HG03280 (cell line): Measurements from ENCODE around the gene STK16.

ENCODE experiments used
- ATAC-seq: cut with Tn5 transposase; IDR thresholded peaks from one replicate; pipeline ENCODE4 v1.9.1; 2021; ENCODE audit warnings: mild to moderate bottlenecking, moderate library complexity; ENCODE audit not compliant: unreplicated experiment

The STK16 gene

DNA sequence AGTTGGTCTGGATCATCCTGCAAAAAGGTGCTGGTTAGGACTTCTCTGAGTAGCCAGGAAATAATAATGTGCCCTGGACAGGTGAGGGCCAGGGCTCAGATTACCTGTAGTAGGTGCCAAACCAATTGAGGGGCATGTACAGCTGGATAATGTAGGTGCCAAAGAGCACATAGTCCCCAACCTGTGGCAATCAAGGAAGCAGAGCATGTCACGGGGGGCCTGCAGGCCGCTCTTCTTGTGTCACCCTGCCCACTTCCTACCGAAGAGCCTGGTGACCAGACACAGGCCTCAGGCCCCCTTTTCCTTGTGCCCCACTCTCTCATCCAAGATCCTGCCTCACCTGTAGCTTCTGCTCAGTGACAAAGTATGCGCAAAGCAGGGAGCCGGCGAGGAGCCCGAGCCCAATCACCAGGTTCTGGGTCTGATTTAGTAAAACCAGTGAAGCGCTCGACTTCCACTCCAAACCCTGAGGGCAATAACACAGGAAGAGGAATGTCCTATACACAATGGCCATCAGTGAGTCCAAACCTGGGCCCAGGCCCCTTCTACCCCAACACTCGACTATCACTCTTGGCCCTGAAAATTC lies 31.7 kb upstream of the STK16 start:
- no peak for ATAC-seq

DNA sequence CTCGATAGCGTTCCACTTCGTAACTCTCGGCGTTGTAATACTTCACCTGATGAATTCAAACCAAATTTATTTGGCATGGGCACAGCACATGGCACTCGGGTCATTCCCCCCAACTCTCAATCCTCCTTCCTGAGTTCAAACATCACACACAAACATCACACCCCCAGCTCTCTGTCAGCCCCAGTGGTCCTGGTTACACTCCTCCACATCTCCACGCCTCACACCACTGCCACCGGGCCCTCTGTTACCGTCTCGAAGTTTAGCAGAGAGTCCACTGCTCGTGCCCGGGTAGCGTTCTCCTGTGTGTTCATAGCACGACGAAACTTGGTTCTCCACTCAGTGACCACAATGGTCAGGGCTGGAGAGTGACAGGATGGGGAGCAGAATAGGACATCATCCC lies 31.1 kb upstream of the STK16 start:
- ATAC-seq: no peak

DNA sequence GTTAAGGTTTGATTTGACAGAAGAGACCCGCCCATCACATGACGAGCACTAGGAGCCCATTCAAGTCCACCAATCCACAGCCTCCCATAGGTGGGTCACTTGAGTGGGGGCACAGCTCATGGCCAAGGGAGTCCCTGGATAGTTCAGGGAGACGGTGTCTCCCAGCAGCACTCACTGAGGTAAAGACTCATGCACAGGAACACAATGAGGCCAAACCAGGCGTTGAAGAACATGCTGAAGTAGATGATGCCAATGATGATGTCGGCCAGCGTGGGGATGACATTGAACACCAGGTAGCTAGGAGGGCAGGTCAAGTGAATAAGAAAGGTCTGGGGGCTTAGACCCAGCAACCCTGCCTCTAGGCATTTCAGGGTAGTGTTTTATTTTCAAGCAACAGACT lies 30.5 kb upstream of the STK16 start:
- ATAC-seq: no peak

DNA sequence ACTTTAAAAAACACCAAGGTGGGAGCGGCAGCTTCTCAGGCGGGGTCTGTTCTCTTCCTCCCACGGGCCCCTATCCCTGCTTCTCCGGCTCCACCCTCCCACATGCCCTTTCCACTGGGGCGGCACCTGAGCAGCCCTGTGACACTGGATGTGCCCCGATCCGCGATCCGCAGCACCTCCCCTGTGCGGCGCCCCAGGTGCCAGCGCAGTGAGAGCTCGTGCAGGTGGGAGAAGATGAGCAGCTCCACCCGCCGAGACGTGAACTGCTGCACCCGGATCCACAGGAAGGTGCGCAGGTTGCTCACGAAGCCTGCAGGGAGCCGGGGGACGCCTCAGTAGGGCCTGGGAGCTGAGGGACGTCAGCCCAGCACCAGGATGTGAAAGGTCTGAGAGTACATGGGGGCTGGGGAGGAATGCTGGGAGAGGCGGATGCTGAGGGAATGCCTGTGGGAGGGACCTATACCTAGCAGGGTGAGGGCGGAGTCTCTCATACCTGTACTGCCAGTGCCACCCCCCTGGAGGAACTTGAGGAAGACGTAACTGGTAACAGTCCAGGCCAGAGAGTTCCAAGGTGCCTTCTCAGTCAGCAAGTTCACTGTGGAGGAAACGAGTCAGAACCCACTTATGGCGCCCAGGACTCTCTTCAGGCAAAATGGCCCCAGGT lies 29.3 kb upstream of the STK16 start:
- no peak for ATAC-seq

DNA sequence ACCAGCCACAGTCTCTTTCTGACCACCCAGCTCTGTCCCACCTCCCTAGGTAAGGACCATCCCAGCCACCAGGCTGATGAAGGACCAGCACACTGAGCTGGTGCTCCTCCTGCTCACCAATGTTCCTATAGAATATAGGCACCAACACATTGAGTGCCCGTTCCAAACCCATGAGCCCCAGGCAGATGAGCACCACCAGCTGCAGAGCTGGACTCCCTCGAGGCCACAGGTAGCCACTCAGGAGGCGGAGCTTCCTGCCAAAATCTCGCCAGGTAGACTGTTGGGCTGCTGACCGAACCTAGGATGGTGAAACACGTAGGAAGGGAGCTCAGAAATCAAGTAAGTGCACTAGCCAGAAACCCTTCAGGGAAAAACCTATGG lies 28.8 kb upstream of the STK16 start:
- ATAC-seq: no peak

DNA sequence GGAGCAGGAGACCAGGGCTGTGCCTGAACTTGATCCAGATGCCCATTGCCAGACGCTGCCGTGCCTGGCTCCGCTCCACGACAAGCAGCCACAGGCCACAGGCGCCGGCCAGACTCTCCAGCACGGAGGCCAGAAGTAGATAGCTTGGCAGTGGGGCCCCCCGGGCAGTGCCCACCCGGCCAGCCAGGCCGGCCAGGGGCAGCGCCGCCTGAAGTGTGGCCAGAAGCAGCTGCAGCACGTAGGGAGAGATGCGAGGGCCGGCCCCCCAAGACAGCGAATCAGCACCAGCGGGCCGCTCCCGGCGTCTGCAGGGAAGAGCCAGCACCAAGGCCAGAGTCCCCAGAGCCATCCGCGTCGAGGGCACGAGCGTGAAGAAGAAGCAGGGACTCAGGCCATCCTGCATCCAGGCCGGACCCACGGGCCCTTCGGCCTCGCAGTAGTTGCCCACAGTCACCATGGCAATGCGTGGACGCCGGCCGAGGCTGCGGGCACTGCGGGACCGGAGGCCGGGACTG lies 27.0 kb upstream of the STK16 start:
- peak; percentile 15 for ATAC-seq

DNA sequence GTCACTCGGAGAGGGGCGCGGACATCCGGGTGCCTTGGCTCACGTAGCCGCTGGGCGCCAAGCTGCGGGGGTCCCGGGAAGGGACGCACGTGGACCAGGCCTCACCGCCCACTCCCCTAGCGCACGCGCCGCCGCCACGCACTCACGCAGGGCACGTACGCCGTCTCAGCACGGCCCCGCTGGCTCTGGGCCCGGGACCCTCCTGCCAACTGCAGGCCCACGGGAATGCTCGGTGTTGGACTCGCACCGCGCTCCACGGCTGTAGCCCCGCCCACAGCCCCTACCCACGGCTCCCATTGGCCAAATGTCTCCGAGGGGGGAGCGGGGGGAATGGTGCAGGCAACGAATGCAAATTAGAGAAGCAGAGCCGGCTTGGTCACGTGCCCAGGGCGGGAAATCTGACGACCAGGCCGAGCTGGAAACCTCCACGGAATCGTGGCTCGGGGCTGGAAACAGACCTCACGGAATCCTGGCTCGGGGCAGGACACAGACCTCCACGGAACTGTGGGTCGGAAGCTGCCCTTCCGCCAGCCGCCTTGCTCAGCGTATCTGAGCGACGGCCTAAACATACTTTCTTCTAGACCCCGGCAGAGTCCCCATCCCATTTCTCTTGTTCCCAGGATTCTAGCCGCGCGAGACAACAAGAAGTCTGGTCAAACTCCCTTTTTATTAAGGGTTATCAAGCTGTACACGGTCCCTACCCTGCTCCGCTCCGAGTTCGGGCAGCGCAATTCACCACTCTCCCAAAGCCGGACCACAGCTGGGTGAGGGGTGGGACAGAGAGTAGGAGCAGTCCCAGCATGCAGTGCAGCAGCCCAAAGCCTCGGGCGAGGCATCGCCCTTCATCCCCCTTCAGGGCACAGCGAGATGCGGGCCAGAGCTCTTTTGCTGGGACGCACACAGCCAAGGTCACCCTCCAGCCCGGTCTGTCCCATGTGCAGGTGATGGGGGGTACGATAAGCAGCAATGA lies 26.3 kb upstream of the STK16 start, which contains the start of gene ABCB6:
Gene ABCB6 (minus strand): TSS at position 227 of the 970 bp plus-strand sequence. CDS start 285 bp downstream, outside the sequence.
- peak; percentile 83 for ATAC-seq

DNA sequence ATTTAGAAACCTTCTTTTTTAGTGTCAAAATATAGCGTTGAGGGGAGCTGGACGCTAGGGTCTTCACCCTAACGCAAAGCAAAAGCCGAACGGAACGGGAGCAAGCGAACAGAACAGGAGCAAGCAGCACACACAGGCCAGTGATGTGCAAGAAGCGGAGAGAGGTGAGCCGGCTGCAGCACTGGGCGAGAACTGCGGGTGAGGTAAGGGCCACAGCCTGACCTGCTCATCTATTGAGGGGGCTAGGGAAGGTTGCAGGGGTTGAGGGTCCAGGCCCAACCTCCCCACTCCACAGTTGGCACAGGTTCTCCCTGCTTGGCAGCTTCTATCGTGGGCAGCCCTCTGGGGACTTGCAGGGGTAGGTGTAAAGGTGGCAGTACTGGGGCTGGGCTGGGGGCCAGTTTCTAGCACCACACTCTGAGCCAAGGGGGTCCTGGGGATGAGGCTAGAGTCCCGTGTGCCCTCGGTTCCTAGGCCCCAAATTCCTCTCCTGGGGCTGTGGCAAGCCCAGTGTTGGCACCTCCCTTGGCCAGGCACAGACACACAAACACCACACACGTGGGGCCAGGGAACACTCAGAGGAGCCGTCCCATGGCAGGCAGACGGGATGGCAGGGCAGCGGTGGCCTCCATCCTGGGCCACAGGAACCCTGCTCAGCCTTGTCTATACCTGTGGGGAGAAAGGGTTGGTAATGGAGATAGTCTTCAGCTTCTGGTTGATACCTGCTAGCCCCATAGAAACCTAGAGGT lies 25.3 kb upstream of the STK16 start:
- ATAC-seq: no peak

DNA sequence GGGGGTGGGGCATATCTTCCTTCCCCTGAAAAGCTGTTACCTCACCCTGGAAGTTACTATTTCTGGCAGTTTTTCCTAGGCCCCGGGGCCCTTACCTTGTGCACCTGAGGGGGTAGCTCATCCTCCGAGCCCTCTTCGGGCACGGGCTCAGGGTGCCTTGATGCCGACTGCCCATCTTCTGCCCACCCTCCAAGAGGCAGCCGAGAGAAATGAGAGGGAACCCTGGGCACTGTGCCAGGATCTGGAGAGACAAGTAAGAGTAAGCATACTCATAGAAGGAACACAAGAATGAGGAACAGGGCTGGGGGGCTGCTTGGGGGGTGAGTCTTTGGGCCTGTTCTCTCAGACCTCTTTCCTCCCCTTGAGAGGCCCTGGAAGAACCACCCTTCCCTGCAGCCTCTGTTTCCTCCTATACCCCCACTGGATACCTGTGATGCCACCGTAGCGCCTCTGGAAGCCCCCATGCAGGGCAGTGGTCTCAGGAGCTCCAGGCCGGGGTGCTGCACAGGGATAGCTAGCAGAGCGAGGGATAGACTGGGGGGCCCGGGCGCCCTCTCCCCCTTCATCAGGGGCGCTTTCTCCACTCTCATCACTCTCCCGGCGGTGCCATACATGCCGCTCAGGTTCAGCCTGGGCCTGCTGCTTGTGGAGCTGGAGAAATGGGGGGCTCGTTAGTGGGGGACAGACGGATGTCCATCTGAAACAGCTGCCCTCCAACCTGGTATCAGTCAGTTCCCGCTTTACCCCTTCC lies 24.5 kb upstream of the STK16 start:
- ATAC-seq: no peak

DNA sequence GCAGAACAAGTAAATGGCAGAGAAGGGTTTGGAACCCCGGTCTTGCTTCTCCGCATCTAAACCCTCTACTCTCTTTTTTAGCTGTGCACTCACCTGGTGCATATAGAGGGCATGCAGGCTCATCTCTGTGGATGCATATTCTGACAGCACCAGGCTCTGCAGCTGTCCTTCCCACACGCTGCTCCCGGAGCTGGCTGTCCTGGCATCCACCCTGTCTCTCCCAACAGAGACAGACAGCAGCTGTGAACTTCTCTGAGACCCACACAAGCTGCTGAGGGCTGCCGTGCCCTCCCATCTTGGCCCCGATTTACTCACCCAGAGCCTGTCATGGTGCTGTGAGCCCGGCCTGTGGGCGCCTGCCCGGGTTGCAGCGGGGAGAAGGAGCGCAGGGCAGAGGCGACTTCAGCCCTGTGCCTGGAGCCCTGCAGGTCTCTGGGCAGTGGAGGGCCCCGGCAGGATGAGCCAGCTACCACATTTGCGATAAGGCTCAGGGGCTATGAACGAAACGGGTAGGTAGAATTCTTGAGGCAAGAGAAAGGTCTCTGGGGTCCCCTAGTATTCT lies 23.2 kb upstream of the STK16 start:
- ATAC-seq: no peak

DNA sequence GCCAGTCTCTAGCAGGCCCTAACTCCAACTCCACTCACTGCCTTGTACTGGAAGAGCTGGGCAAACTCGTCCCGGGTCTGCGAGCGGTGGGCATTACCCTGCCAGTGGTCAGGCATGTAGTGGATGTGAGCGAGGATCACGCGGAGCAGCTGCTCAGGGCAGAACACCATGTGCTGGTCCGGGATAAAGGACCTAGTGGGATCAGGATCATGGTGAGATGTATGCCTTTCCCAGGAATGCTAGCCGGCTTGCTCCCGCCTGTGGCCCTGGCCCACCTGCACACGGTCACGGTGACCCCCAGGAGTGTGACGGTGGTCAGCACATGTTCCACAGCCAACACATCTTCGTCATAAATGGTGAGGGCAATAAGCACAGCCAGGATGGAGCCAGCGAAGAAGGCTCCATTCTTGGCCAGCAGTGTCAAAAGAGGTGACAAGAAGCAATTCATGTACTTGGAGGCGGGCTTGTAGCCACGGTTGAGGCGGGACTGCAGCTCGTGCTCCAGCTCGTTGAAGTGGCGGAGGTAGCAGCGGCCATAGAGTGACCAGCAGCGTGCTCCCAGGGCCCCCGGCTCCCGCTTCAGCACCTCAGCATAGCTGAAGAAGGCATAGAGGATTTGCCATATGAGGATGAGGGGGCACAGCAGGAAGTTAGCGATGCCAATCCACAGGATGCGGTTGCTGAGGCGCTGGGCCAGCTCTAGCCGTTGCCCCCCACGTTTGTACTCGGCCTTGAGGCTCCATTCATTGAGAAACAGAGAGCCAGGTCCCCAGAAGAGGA lies 21.3 kb upstream of the STK16 start:
- no peak for ATAC-seq

DNA sequence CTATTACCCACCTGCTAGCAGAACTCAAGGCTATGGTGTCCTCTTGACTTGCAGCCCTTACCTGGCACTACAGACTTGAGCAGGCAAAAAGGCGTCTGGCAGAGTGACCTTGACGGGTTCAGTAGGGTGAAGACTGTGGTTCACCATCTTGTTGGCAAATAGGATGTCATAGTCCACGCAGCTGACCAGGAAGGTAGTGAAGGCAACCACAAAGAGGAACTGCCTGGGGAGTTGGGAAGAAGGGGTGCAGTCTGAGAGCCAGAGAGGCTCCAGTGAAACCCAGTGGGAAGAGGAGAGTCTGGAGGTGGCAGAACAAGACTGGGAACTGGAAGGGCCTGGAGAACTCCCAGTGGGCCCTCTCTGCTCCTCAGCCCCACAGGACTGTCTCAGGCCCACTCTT lies 19.9 kb upstream of the STK16 start:
- no peak for ATAC-seq

DNA sequence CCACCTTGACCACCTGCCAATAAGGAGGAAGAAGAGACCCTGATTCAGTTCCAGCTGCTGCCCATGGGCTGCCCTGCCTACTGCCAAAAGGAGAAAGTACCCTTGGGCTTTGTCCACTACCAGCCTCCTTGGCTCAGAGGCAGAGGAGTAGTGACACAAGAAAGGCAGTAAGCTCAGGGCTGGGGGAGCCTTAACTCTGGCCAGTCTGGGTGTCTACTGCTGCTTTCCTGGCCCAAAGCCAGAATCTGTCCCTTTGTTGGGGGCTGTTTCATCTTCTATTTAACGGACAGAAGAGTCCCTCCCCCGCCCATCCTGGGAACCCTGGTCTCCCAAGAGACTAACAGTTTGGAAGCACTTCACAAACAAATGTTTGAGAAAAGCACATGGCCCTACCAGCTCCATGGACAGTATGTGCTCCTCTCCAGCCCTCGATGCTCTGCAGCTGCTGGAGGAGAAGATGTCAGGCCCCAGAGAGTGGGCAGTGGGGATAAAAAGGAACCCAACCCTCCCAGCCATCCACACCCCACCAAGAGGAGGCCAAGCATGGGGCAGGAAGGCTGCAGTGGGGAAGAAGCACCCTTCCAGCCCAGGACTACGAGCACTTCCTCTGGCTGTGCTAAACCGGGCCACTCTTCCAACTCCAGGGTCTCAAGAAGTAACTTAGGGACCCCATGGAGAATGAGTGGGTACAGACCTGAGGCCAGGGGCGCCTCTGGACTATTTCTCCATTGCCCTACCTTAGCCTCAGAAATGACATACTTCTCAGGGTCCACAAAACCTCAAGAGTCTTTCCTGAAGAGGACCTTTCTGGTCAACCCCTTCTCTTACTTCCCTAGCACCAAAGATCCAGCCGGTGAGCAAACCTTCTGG lies 17.0 kb upstream of the STK16 start:
- ATAC-seq: no peak

DNA sequence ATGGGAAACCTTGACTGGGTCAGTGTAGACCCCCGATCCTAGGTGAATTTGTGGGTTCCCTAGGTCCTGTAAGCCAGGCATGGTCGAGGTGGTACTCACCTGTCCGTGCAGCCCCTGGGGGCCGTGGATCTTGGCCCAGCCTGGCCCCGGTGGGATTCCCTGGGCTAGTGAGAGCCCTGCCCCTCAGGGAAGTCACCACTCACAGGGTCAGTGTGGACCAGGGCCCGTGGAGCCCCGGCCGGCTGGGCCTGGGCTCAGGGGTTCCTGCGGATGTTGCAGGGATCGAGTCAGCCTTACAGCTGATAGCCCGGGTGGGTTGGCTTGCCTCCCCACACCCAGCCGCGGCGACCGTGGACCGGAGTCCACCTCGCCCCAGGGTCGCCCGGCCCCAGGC lies 16.4 kb upstream of the STK16 start:
- no peak for ATAC-seq

DNA sequence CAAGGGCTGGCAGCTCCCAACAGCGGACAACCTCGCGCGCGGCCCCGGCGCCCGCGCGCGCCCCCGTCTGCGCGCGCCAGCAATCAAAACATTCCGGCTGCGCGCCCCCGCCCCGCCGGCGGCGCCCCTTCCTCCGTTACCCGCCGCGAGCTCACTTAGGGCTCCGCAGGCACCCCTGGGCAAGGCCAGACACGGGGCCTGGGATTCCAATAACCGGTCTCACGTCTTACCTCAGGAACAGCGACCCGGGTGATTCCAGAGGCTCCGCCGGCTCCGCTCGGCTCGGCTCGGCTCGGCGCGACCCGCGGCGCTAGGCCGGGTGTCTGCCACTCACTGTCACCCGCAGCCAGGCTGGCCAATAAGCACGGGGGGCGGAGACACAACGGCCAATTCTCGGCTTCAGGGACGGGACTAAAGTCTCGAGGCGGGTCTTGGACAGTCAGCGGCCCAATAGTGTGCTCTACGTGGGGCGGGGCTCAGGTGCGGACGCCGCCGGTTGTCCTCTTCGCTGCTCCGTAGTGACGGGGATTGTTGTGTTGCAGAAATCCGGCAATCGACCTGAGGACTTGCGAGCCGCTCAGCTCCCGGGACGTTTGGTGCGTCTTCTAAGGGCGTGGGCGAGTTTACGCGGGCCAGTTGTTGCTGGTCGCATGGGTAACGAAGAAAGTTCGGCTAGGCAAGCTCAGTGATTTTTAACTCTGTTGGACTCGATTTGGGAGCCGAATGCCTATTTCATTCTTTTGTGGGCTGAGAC lies 15.8 kb upstream of the STK16 start, which contains the start of the genes ANKZF1 and ATG9A:
Gene ANKZF1 (plus strand): TSS at position 502 of the 754 bp plus-strand sequence. CDS start 452 bp downstream, outside the sequence.
Gene ATG9A (minus strand): TSS at position 332 of the 754 bp plus-strand sequence. CDS start 1,612 bp downstream, outside the sequence.
- peak; percentile 96 for ATAC-seq

DNA sequence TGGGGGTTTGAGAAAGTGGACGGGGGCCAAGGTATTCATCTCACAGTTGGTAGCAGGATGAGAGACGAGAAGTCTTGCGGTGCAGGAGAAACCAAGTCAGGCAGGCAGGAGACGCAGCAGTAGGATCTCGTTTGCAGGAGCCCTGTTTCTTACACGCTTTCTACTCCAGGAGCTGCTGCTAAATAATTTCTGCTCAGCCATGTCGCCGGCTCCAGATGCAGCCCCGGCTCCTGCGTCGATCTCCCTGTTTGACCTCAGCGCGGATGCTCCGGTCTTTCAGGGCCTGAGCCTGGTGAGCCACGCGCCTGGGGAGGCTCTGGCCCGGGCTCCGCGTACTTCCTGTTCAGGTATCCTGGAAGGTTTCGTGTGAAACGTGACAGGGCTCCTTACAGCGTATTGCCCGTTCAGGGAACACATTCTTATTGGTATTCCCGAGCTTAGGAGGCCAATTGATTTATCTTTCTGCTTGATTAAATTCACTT lies 15.2 kb upstream of the STK16 start:
- no peak for ATAC-seq

DNA sequence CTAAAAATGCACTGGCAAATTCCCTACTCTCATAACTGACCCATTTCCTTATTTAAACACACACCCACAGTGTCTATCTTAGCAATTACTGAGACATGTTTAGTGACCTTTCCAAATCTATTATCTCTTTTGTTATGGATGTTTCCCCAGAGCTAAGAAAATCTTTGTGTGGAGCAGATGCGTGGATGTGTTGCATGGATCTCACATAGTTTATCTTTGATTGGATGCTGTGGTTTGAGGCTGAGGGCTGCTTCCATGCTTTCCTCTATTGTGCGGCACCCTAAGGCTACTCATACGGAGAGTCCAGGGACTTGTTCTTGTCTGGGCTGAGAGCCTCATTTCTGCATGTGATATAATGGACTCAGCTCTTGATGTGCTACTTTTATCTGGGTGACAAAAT lies 10.9 kb upstream of the STK16 start:
- no peak for ATAC-seq
